CD8-positive, alpha-beta memory T cell (primary cell): ENCODE results near the gene TRIM62. TPM values are rescaled to one million over a fixed set of nuclear protein-coding genes. Genes with fewer than 3 reads are reported as not detected.
"Not testable (repeated sequence)": the region's sequence is repeated elsewhere in the genome, so short reads cannot be mapped to it uniquely, and the experiment has no call there.

Experiments
- CTCF ChIA-PET: fragments of 350-600 bp; sonication (Branson Sonifier 250); formaldehyde crosslinking; loops from one replicate; lab custom pipeline; 2021; ENCODE audit warnings: antibody characterized with exemption; lab: Charles Lee
- POLR2A ChIA-PET: fragments of 350-600 bp; sonication (Branson Sonifier 250); formaldehyde crosslinking; loops from one replicate; lab custom pipeline; 2021; ENCODE audit warnings: antibody characterized with exemption; lab: Charles Lee
- DNase-seq, 5 donors: peaks; one replicate each; pipeline versions ENCODE4 v3.0.0 to v3.0.0-alpha.2; 2020 to 2022; ENCODE audit warnings: mixed read lengths in 1 of 5
- H3K27ac ChIP-seq: one replicate; pipeline ENCODE4 v1.7.0; 2013; ENCODE audit warnings: low read depth, mild to moderate bottlenecking, low read length, moderate library complexity
- H3K27me3 ChIP-seq: 2 replicates; pipeline ENCODE4 v1.7.0; 2013; ENCODE audit warnings: low read length, mild to moderate bottlenecking; ENCODE audit not compliant: insufficient read depth, poor library complexity, severe bottlenecking
- H3K36me3 ChIP-seq: 2 replicates; pipeline ENCODE4 v1.7.0; 2013; ENCODE audit warnings: mild to moderate bottlenecking, low read length, moderate library complexity; ENCODE audit not compliant: insufficient read depth
- H3K4me1 ChIP-seq: 2 replicates; pipeline ENCODE4 v1.7.0; 2013; ENCODE audit warnings: mild to moderate bottlenecking, low read length, moderate library complexity; ENCODE audit not compliant: insufficient read depth
- H3K4me3 ChIP-seq: 2 replicates; pipeline ENCODE4 v1.7.0; 2013; ENCODE audit warnings: mild to moderate bottlenecking, low read length
- H3K9me3 ChIP-seq: 2 replicates; pipeline ENCODE4 v1.7.0; 2013; ENCODE audit warnings: mild to moderate bottlenecking, low read length
- H3K27ac Mint-ChIP-seq, 8 donors: one replicate each; pipeline ENCODE4 v1.8.0; 2020 to 2021; ENCODE audit warnings: mixed read lengths in 8 of 8, mild to moderate bottlenecking in 6 of 8, inconsistent platforms in 3 of 8, moderate library complexity in 3 of 8
- H3K27me3 Mint-ChIP-seq, 2 donors: one replicate each; pipeline ENCODE4 v1.8.0; 2020 to 2021; ENCODE audit warnings: mixed read lengths in 2 of 2, mild to moderate bottlenecking in 1 of 2, moderate library complexity in 1 of 2
- H3K36me3 Mint-ChIP-seq, 3 donors: one replicate each; pipeline ENCODE4 v1.8.0; 2020 to 2021; ENCODE audit warnings: mixed read lengths in 3 of 3, inconsistent platforms in 1 of 3, mild to moderate bottlenecking in 1 of 3
- H3K4me1 Mint-ChIP-seq, 3 donors: one replicate each; pipeline ENCODE4 v1.8.0; 2020 to 2021; ENCODE audit warnings: mixed read lengths in 3 of 3, inconsistent platforms in 1 of 3, mild to moderate bottlenecking in 1 of 3
- H3K4me3 Mint-ChIP-seq, 7 donors: one replicate each; pipeline ENCODE4 v1.8.0; 2020 to 2021; ENCODE audit warnings: mixed read lengths in 7 of 7, mild to moderate bottlenecking in 6 of 7, moderate library complexity in 4 of 7, inconsistent platforms in 2 of 7
- H3K9me3 Mint-ChIP-seq, 5 donors: one replicate each; pipeline ENCODE4 v1.8.0; 2020 to 2022; ENCODE audit warnings: mixed read lengths in 5 of 5, mild to moderate bottlenecking in 3 of 5, moderate library complexity in 2 of 5, inconsistent platforms in 1 of 5
- polyA plus RNA-seq: library from polyadenylated mRNA; unstranded; fragments of 300-500 nt; fragmentation: Illumina TruSeq; gene quantifications from one replicate; pipeline ENCODE4 v1.2.3, GENCODE V29; 2021
- total RNA-seq, 2 experiments: library from RNA; stranded (reverse); gene quantifications; one replicate each; pipeline ENCODE4 v1.2.3, GENCODE V29; 2021

TRIM62 gene
- total and polyA plus RNA-seq, 3 experiments from 2014 or later, result 5.0 to 7.0 (median 5.5) TPM

- CTCF ChIA-PET, result no interaction called here
- no peaks in the 10 kb centered on the region for H3K27me3 Mint-ChIP-seq
Measured at GRCh38 chr1:33118274-33118673, 63.6 kb downstream of the TRIM62 start.

GRCh38 chr1:33117440-33118085, 64.3 kb downstream of the TRIM62 start:
- POLR2A ChIA-PET, result no interaction called here
- no peak overlapping the region for H3K27ac Mint-ChIP-seq

More at GRCh38 chr1:33118274-33118673, 63.6 kb downstream of the TRIM62 start:
- Mint-ChIP-seq H3K27ac (no peak overlapping the region), H3K4me3 (no peak overlapping the region), H3K36me3 (no peaks in the 10 kb centered on the region), H3K9me3 (no peaks in the 10 kb centered on the region), H3K4me1 (no peaks in the 10 kb centered on the region)
- no peaks in the 10 kb centered on the region for H3K36me3 ChIP-seq
- no peaks in the 10 kb centered on the region for H3K27me3 ChIP-seq
- H3K27ac ChIP-seq, result no peak overlapping the region
- no peak overlapping the region for H3K4me3 ChIP-seq
- DNase-seq, result no peak
- POLR2A ChIA-PET, result no interaction called here
- H3K9me3 ChIP-seq, result no peaks in the 10 kb centered on the region
- H3K4me1 ChIP-seq, result no peaks in the 10 kb centered on the region

GRCh38 chr1:33111965-33112364, 69.9 kb downstream of the TRIM62 start:
- H3K36me3 Mint-ChIP-seq, result peaks cover 4 to 11% (median 7%) of the 10 kb centered on the region in 3 donors
- H3K27me3 Mint-ChIP-seq, result peaks cover 0 to 4% of the 10 kb centered on the region in 2 donors
- POLR2A ChIA-PET, result no interaction called here
- H3K9me3 ChIP-seq, result no peaks in the 10 kb centered on the region
- no peaks in the 10 kb centered on the region for H3K27me3 ChIP-seq
- H3K4me1 ChIP-seq, result no peaks in the 10 kb centered on the region
- H3K4me3 ChIP-seq, result no peak overlapping the region
- H3K4me3 Mint-ChIP-seq, result no peak overlapping the region
- peaks cover 0 to 5% (median 3%) of the 10 kb centered on the region in 5 donors for H3K9me3 Mint-ChIP-seq
- H3K27ac ChIP-seq, result no peak overlapping the region
- DNase-seq, result no peak
- H3K36me3 ChIP-seq, result no peaks in the 10 kb centered on the region
- no peak overlapping the region for H3K27ac Mint-ChIP-seq
- CTCF ChIA-PET, result interaction anchor here (1.1 kb wide), 1 partner anchor 17 kb away, joined by 4 read pairs; no protein-coding TSS in a partner anchor
- no peaks in the 10 kb centered on the region for H3K4me1 Mint-ChIP-seq

More at GRCh38 chr1:33117440-33118085, 64.3 kb downstream of the TRIM62 start:
- Histone ChIP-seq H3K36me3 (no peaks in the 10 kb centered on the region), H3K9me3 (no peaks in the 10 kb centered on the region), H3K4me3 (no peak overlapping the region), H3K27me3 (no peaks in the 10 kb centered on the region), H3K27ac (no peak overlapping the region), H3K4me1 (no peaks in the 10 kb centered on the region)
- no peak overlapping the region for H3K4me3 Mint-ChIP-seq
- H3K9me3 Mint-ChIP-seq, result no peaks in the 10 kb centered on the region
- H3K27me3 Mint-ChIP-seq, result no peaks in the 10 kb centered on the region
- DNase-seq, result no peak
- CTCF ChIA-PET, result no interaction called here
- no peaks in the 10 kb centered on the region for H3K36me3 Mint-ChIP-seq
- no peaks in the 10 kb centered on the region for H3K4me1 Mint-ChIP-seq

GRCh38 chr1:33110477-33110876, 71.4 kb downstream of the TRIM62 start:
- H3K4me3 ChIP-seq, result no peak overlapping the region
- peaks cover 0 to 4% of the 10 kb centered on the region in 2 donors for H3K27me3 Mint-ChIP-seq
- no peaks in the 10 kb centered on the region for H3K9me3 ChIP-seq
- CTCF ChIA-PET, result no interaction called here
- no peaks in the 10 kb centered on the region for H3K4me1 ChIP-seq
- no peaks in the 10 kb centered on the region for H3K36me3 ChIP-seq
- H3K27ac ChIP-seq, result no peak overlapping the region
- H3K36me3 Mint-ChIP-seq, result peaks cover 4 to 11% (median 10%) of the 10 kb centered on the region in 3 donors
- peaks cover 0 to 5% (median 3%) of the 10 kb centered on the region in 5 donors for H3K9me3 Mint-ChIP-seq
- no peak for DNase-seq
- POLR2A ChIA-PET, result no interaction called here
- H3K27ac Mint-ChIP-seq, result no peak overlapping the region
- H3K4me3 Mint-ChIP-seq, result no peak overlapping the region
- H3K27me3 ChIP-seq, result no peaks in the 10 kb centered on the region
- no peaks in the 10 kb centered on the region for H3K4me1 Mint-ChIP-seq

GRCh38 chr1:33100119-33100415, 81.8 kb downstream of the TRIM62 start:
- not testable (repeated sequence) for H3K4me3 ChIP-seq, H3K9me3 Mint-ChIP-seq, H3K36me3 ChIP-seq, H3K27me3 Mint-ChIP-seq, H3K27me3 ChIP-seq, H3K9me3 ChIP-seq, DNase-seq, H3K27ac ChIP-seq
- POLR2A ChIA-PET, result interaction anchor here (0.6 to 0.7 kb wide), 2 partner anchors 159 to 255 kb away, joined by 3 to 5 read pairs; no protein-coding TSS in a partner anchor
- Mint-ChIP-seq H3K36me3 (peaks cover 0 to 12% (median 7%) of the 10 kb centered on the region in 3 donors), H3K27ac (peak overlapping the region; percentile 87 to 100 (median 97)), H3K4me3 (peak overlapping the region in 6 of 7 donors; percentile 73 to 90 (median 78)), H3K4me1 (peaks cover 57 to 76% (median 72%) of the 10 kb centered on the region in 3 donors)
- peaks cover 45% of the 10 kb centered on the region for H3K4me1 ChIP-seq
- CTCF ChIA-PET, result interaction anchor here (1.0 to 1.2 kb wide), 2 partner anchors 24 to 27 kb away, joined by 4 to 6 read pairs; no protein-coding TSS in a partner anchor

- H3K27ac ChIP-seq, result peak overlapping the region; percentile 52
- H3K27me3 Mint-ChIP-seq, result no peaks in the 10 kb centered on the region
- peaks cover 59 to 79% (median 78%) of the 10 kb centered on the region in 3 donors for H3K4me1 Mint-ChIP-seq
- H3K36me3 Mint-ChIP-seq, result peaks cover 0 to 12% (median 7%) of the 10 kb centered on the region in 3 donors
- peak overlapping the region; percentile 47 for H3K4me3 ChIP-seq
- peak; percentile 50 to 85 (median 80) for DNase-seq
- no peaks in the 10 kb centered on the region for H3K9me3 ChIP-seq
- peaks cover 48% of the 10 kb centered on the region for H3K4me1 ChIP-seq
- no peaks in the 10 kb centered on the region for H3K9me3 Mint-ChIP-seq
- no peaks in the 10 kb centered on the region for H3K36me3 ChIP-seq
- H3K27ac Mint-ChIP-seq, result peak overlapping the region; percentile 87 to 100 (median 97)
- CTCF ChIA-PET, result interaction anchor here (0.7 to 2.0 kb wide), 6 partner anchors 9 to 44 kb away, joined by 3 to 17 read pairs (median 4); no protein-coding TSS in a partner anchor
- POLR2A ChIA-PET, result interaction anchor here (0.7 to 1.1 kb wide), 4 partner anchors 12 to 159 kb away, joined by 3 to 14 read pairs (median 4); no protein-coding TSS in a partner anchor
- peak overlapping the region; percentile 40 to 90 (median 76) for H3K4me3 Mint-ChIP-seq
- H3K27me3 ChIP-seq, result no peaks in the 10 kb centered on the region
Measured at GRCh38 chr1:33099290-33100118, 82.3 kb downstream of the TRIM62 start.

- no peak overlapping the region for H3K4me3 ChIP-seq
- no peak for DNase-seq
- peak overlapping the region in 6 of 7 donors; percentile 73 to 90 (median 78) for H3K4me3 Mint-ChIP-seq
- peak overlapping the region; percentile 87 to 100 (median 97) for H3K27ac Mint-ChIP-seq
- H3K4me1 Mint-ChIP-seq, result peaks cover 58 to 79% (median 77%) of the 10 kb centered on the region in 3 donors
- H3K27me3 ChIP-seq, result no peaks in the 10 kb centered on the region
- H3K36me3 ChIP-seq, result no peaks in the 10 kb centered on the region
- H3K27me3 Mint-ChIP-seq, result no peaks in the 10 kb centered on the region
- POLR2A ChIA-PET, result interaction anchor here (0.7 kb wide), 1 partner anchor 39 kb away, joined by 3 read pairs; no protein-coding TSS in a partner anchor
- H3K9me3 Mint-ChIP-seq, result no peaks in the 10 kb centered on the region
- H3K9me3 ChIP-seq, result no peaks in the 10 kb centered on the region
- CTCF ChIA-PET, result interaction anchor here (1.0 to 2.0 kb wide), 3 partner anchors 17 to 43 kb away, joined by 3 to 17 read pairs (median 3); partner anchors contain the start of gene AZIN2
- peaks cover 0 to 10% (median 5%) of the 10 kb centered on the region in 3 donors for H3K36me3 Mint-ChIP-seq
- no peak overlapping the region for H3K27ac ChIP-seq
- peaks cover 48% of the 10 kb centered on the region for H3K4me1 ChIP-seq
Measured at GRCh38 chr1:33098371-33098770, 83.5 kb downstream of the TRIM62 start.
